BE2C (cell line): ENCODE results near the gene MBTPS1.

Experiments
- DNase-seq: peaks from one replicate; pipeline ENCODE4 v3.0.0-alpha.2; 2020
- H3K27me3 ChIP-seq: fragments of 250-450 bp; sonication (Bioruptor Pico); 2 replicates; pipeline ENCODE4 v1.5.1; 2020; ENCODE audit warnings: mild to moderate bottlenecking
- H3K36me3 ChIP-seq: fragments of 250-450 bp; sonication (Bioruptor Pico); 2 replicates; pipeline ENCODE4 v1.5.1; 2020; ENCODE audit warnings: mild to moderate bottlenecking
- H3K4me1 ChIP-seq: fragments of 250-450 bp; sonication (Bioruptor Pico); 2 replicates; pipeline ENCODE4 v1.5.1; 2020
- H3K4me3 ChIP-seq: 2 replicates; pipeline ENCODE4 v1.5.1; 2011; ENCODE audit warnings: low read depth, low read length
- H3K9me3 ChIP-seq: fragments of 250-450 bp; sonication (Bioruptor Pico); 2 replicates; pipeline ENCODE4 v1.5.1; 2020
- CTCF ChIP-seq: IDR thresholded peaks from 2 replicates; pipeline ENCODE4 v1.5.1; 2012; ENCODE audit warnings: mild to moderate bottlenecking, low read depth, low read length

Gene MBTPS1

GRCh38 chr16:84096447-84097005, 20.2 kb downstream of the MBTPS1 start:
- no peaks in the 10 kb centered on the region for H3K27me3 ChIP-seq
- no peak for DNase-seq
- peaks cover 58% of the 10 kb centered on the region for H3K36me3 ChIP-seq
- no peak overlapping the region for H3K4me3 ChIP-seq
- H3K4me1 ChIP-seq: no peaks in the 10 kb centered on the region
- no peaks in the 10 kb centered on the region for H3K9me3 ChIP-seq
- no peak for TF ChIP-seq CTCF

DNA sequence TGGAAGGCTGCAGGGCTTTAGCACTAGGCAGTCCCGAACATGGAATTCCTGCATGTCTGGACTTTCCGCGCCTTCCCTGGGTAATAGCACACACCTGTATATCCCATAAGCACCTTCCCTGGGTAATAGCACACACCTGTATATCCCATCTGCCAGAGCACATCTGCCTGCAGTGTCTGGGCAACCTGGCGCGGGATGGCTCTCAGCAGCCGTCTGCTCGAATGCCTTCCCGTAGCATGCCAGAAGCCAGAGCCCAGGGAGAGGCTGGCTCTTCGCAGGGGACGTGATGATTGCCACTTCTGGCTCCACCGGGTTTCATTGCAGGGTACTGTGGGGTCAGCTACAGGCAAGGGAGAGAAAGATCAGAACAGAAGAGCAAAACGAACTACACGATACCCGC, 21.3 kb downstream of the MBTPS1 start:
- H3K4me1 ChIP-seq: no peaks in the 10 kb centered on the region
- no peak overlapping the region for H3K4me3 ChIP-seq
- no peaks in the 10 kb centered on the region for H3K27me3 ChIP-seq
- DNase-seq: no peak
- TF ChIP-seq CTCF: no peak
- peaks cover 64% of the 10 kb centered on the region for H3K36me3 ChIP-seq
- no peaks in the 10 kb centered on the region for H3K9me3 ChIP-seq

GRCh38 chr16:84093879-84094270, 22.9 kb downstream of the MBTPS1 start:
- Histone ChIP-seq H3K4me3 (no peak overlapping the region), H3K4me1 (no peaks in the 10 kb centered on the region), H3K9me3 (no peaks in the 10 kb centered on the region), H3K27me3 (no peaks in the 10 kb centered on the region), H3K36me3 (peaks cover 77% of the 10 kb centered on the region)
- TF ChIP-seq CTCF: no peak
- DNase-seq: no peak

DNA sequence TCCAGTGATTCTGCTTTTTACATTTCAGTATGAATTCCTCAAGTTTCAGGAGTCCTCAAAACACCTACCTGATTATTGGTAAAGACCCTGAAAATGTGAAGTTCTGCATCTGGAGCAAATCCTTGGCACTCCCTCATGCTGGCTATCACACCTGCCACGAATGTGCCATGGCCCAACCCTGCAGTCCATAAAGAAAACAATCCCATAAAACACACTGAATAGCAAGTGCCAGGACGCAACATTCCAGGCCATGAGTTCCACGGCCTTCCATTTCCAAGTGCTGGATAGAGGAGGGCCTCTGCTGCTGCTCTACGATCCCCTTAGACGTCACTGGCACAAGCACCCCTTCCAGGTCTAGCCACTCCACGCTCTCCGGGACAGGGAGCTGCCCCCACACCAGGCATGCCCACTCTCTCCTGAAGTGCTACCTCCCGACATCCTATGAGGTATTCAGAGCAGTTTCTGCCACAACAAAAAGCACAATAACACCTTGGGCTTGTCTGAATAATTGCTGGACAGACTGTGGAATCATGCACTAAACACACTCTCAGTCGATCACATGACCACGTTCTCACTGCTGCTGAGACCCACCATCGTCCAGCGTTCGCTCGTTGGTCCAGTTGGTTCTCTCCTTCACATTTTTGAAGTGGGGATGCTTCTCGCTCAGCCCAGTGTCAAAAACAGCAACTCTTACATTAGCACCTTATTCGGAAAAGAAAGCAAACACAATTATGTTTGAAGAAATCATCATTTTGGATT, 23.4 kb downstream of the MBTPS1 start:
- no peak for DNase-seq
- Histone ChIP-seq H3K4me1 (no peaks in the 10 kb centered on the region), H3K9me3 (no peaks in the 10 kb centered on the region), H3K36me3 (peaks cover 78% of the 10 kb centered on the region), H3K27me3 (no peaks in the 10 kb centered on the region), H3K4me3 (no peak overlapping the region)
- TF ChIP-seq CTCF: no peak

- no peak for TF ChIP-seq CTCF
- H3K9me3 ChIP-seq: no peaks in the 10 kb centered on the region
- H3K4me1 ChIP-seq: no peaks in the 10 kb centered on the region
- H3K4me3 ChIP-seq: no peak overlapping the region
- peaks cover 68% of the 10 kb centered on the region for H3K36me3 ChIP-seq
- H3K27me3 ChIP-seq: no peaks in the 10 kb centered on the region
- no peak for DNase-seq
Measured at GRCh38 chr16:84091460-84091859, 25.3 kb downstream of the MBTPS1 start.

DNA sequence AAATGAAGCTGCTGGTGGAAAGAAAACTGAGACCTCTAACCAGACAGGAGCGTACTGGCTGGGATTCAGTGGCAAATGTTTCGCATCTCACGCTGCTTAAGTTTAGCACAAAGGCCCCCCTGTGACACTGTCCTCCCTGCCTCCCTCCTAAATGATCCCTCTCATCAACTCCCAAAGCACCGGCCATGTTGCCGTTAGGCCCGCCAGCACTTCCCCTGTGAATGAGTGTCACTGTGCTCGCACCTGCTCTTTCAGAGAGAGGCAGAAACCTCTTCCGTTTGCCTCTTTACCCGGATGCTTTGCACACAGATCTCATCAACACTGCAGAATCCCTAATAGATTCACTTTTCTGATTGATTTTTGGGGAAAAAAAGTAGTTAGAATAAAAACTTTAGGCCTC, 26.5 kb downstream of the MBTPS1 start:
- Histone ChIP-seq H3K4me3 (no peak overlapping the region), H3K36me3 (peaks cover 65% of the 10 kb centered on the region)
- DNase-seq: no peak

More for the DNA sequence above, 26.5 kb downstream of the MBTPS1 start:
- TF ChIP-seq CTCF: no peak
- no peaks in the 10 kb centered on the region for H3K4me1 ChIP-seq
- H3K9me3 ChIP-seq: no peaks in the 10 kb centered on the region
- H3K27me3 ChIP-seq: no peaks in the 10 kb centered on the region
